ENCODE measurements around the gene HSPB9. TPM values are rescaled to one million over a fixed set of nuclear protein-coding genes. Genes with fewer than 3 reads are reported as not detected.

HSPB9 gene
- total and polyA plus RNA-seq, 9 of the 15 experiments (the other 6 are each of a cell fraction or from before 2014, with no cell fraction given) = 0.04 to 0.16 (median 0.08) TPM; not detected in 3

DNA sequence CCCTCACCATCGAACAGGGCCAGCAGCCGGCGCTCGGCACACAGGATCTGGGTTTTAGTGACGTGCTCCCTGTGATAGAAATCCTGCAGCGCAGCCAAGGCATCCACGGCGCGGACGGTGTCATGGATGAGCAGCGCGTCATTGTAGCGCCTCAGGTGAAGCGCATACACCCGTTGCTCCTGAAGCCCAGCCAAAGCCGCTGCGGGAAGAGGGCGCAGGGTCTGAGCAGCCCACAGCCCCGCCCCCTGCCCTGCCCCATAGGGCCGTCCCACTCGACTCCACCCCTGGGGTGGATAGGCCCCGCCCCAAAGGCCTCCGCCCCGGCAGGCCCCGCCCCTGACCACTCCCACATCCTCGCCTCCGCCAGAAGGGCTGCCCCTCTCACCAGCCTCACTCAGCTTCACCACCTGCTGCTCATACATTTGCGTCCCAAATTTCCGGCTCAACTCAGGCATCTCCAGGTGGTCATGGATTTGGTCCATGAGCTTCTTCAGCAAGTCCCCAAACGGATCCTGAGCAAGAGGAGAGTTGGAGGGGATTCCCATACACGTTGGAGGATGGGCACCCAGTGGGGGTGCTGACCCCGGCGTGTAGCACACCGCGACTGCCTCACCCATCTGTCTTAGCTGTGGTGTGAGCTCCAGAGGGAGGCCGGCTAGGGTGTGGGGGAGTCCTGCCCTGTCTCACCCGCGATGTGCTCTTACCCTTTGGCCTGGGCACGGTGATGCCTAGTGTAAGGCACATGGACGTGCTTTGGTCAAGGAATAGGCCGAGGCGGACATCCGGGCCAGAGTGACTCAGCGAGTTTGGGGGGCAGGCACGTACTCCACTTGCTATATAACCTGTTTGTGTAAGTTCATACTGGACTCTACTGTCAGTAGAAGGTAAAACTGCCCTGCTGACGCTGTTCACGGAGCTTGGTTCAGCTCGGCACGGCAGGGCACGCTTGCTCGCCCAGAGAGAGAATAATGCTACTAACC, 14.7 kb upstream of the HSPB9 start (continued):
- TF ChIP-seq, protein P1, sequence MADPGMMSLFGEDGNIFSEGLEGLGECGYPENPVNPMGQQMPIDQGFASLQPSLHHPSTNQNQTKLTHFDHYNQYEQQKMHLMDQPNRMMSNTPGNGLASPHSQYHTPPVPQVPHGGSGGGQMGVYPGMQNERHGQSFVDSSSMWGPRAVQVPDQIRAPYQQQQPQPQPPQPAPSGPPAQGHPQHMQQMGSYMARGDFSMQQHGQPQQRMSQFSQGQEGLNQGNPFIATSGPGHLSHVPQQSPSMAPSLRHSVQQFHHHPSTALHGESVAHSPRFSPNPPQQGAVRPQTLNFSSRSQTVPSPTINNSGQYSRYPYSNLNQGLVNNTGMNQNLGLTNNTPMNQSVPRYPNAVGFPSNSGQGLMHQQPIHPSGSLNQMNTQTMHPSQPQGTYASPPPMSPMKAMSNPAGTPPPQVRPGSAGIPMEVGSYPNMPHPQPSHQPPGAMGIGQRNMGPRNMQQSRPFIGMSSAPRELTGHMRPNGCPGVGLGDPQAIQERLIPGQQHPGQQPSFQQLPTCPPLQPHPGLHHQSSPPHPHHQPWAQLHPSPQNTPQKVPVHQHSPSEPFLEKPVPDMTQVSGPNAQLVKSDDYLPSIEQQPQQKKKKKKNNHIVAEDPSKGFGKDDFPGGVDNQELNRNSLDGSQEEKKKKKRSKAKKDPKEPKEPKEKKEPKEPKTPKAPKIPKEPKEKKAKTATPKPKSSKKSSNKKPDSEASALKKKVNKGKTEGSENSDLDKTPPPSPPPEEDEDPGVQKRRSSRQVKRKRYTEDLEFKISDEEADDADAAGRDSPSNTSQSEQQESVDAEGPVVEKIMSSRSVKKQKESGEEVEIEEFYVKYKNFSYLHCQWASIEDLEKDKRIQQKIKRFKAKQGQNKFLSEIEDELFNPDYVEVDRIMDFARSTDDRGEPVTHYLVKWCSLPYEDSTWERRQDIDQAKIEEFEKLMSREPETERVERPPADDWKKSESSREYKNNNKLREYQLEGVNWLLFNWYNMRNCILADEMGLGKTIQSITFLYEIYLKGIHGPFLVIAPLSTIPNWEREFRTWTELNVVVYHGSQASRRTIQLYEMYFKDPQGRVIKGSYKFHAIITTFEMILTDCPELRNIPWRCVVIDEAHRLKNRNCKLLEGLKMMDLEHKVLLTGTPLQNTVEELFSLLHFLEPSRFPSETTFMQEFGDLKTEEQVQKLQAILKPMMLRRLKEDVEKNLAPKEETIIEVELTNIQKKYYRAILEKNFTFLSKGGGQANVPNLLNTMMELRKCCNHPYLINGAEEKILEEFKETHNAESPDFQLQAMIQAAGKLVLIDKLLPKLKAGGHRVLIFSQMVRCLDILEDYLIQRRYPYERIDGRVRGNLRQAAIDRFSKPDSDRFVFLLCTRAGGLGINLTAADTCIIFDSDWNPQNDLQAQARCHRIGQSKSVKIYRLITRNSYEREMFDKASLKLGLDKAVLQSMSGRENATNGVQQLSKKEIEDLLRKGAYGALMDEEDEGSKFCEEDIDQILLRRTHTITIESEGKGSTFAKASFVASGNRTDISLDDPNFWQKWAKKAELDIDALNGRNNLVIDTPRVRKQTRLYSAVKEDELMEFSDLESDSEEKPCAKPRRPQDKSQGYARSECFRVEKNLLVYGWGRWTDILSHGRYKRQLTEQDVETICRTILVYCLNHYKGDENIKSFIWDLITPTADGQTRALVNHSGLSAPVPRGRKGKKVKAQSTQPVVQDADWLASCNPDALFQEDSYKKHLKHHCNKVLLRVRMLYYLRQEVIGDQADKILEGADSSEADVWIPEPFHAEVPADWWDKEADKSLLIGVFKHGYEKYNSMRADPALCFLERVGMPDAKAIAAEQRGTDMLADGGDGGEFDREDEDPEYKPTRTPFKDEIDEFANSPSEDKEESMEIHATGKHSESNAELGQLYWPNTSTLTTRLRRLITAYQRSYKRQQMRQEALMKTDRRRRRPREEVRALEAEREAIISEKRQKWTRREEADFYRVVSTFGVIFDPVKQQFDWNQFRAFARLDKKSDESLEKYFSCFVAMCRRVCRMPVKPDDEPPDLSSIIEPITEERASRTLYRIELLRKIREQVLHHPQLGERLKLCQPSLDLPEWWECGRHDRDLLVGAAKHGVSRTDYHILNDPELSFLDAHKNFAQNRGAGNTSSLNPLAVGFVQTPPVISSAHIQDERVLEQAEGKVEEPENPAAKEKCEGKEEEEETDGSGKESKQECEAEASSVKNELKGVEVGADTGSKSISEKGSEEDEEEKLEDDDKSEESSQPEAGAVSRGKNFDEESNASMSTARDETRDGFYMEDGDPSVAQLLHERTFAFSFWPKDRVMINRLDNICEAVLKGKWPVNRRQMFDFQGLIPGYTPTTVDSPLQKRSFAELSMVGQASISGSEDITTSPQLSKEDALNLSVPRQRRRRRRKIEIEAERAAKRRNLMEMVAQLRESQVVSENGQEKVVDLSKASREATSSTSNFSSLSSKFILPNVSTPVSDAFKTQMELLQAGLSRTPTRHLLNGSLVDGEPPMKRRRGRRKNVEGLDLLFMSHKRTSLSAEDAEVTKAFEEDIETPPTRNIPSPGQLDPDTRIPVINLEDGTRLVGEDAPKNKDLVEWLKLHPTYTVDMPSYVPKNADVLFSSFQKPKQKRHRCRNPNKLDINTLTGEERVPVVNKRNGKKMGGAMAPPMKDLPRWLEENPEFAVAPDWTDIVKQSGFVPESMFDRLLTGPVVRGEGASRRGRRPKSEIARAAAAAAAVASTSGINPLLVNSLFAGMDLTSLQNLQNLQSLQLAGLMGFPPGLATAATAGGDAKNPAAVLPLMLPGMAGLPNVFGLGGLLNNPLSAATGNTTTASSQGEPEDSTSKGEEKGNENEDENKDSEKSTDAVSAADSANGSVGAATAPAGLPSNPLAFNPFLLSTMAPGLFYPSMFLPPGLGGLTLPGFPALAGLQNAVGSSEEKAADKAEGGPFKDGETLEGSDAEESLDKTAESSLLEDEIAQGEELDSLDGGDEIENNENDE (IDR thresholded peaks at IDR 0.05; ENCODE audit: low read depth, low read length) = no peak
- TF ChIP-seq NCOR1 (IDR thresholded peaks at IDR 0.05) (no peak), RUNX1 (IDR thresholded peaks at IDR 0.05; ENCODE audit: low read depth) (no peak), BRD4 (IDR thresholded peaks at IDR 0.05) (no peak), GTF2E2 (tag; IDR thresholded peaks at IDR 0.05) (no peak), PTTG1 (tag; IDR thresholded peaks at IDR 0.05; ENCODE audit: low read depth) (peak; percentile 37; the same call in 1 of the 2 replicates), ETV6 (IDR thresholded peaks at IDR 0.05; ENCODE audit: borderline replicate concordance in 1 of 2, low read depth in 2 of 2, low read length in 1 of 2) (no peak), ETV6 (CRISPR knock-in tag; IDR thresholded peaks at IDR 0.05; ENCODE audit: borderline replicate concordance) (no peak), SMC3 (conservative IDR thresholded peaks at IDR 0.05; ENCODE audit: insufficient read depth, low read depth, low read length) (no peak)
- TF ChIP-seq, protein P2, sequence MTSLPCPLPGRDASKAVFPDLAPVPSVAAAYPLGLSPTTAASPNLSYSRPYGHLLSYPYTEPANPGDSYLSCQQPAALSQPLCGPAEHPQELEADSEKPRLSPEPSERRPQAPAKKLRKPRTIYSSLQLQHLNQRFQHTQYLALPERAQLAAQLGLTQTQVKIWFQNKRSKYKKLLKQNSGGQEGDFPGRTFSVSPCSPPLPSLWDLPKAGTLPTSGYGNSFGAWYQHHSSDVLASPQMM (CRISPR knock-in tag; IDR thresholded peaks at IDR 0.05) = no peak
- TF ChIP-seq, protein P3, sequence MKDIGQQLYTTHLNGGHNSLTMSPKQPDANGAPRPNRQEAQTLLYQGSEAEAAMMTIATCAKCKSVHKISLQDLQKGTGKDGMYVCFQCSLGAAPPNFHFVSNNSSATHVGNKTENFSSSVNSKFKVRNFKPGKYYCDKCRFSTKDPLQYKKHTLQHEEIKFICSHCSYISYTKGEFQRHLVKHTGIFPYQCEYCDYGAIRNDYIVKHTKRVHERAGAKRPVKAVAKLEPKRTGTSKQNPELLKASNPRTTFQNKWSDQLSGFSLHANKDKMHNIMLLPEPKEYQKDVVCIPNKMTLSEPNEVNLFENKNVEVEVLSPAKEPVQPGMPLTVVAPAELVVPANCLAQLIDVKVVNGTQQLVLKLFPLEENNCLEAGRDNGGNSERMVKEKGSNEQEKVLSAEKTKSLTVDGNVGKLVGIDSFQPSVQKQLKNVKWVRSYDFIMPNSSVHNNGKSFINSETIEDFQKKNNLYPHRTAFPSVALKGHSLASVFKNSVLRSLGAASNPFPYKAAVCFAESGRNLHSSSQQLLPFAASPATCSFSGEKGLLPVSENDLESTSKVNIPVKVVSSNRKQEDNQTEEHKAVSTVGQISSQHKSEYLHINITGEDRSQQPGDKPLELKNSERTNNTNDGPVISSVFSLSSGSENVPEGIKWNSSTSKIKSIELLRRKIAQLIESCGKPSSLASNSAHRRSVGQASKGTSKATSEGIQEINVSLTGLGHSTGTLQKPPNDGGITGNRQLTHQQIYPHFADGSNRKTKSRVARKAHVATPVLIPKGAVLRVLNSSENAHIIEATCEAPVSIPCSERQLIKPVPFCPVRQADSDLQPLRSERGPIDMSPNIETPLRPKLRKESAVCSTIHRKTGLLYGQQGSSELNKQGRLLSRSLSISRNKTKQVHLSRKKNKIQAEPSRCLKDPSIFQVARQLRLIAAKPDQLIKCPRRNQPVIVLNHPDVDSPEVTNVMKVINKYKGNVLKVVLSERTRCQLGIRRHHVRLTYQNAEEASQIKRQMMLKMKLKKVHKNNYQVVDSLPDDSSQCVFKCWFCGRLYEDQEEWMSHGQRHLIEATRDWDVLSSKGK (CRISPR knock-in tag; IDR thresholded peaks at IDR 0.05) = no peak
